NCI-H446 treated with DMSO at 0.1 percent for 48 hours (cell line): ENCODE measurements around the gene INSC.
A peak's percentile ranks its signal among the peaks of the same experiment; 100 is the strongest.

Experiments used
- DNase-seq: peaks from one replicate; lab custom pipeline; 2025; lab: John Stamatoyannopoulos, UW

The INSC gene

DNA sequence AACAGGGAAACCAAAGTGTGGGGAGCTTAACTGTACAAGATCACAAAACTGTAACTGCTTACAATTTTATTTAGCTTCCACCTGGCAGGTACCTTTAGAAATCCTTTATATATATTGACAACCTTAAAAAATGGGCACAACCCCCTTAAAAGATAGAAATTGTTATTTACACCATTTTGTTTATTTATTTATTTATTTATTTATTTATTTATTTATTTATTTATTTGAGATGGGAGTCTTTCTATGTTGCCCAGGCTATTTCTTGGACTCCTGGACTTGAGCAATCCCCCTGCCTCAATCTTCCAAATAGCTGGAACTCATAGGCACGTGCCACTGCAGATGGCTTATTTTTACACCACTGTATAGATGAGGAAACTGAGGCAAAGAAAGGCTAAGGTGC lies 74.5 kb downstream of the INSC start:
- no peak for DNase-seq

DNA sequence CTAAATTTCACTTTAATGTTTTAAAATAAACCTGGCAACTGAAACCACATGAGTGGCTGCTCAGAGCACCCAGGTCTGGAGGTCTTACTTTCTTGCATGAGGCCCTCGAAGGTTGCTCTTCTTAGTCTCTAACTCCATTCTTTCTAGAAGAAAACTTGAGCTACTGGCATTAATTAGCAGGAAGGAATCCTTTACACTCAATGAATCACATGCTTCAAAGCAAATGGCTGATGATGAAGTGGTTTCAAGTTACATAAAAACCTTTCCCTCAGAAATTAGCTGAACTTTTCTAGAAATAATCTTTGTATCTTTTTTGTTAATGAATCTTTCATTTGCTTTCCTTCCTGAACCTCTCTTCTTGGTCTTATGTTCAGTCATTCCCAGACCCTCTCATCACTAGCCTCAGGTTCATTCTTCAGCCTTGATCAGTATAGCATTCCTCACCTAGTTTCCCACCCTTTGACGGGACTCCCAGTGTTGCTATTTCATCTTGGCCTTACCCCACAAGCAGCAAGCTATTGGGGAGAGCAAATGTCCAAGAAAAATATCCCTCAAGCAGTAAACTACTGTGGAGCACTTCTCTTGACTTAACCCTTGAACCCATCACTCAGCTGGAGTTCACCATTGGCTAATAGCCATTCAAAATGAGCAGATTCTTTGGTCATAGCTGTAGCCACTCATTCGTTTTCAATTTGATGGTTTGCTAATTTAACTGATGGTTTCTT lies 75.1 kb downstream of the INSC start:
- no peak for DNase-seq

DNA sequence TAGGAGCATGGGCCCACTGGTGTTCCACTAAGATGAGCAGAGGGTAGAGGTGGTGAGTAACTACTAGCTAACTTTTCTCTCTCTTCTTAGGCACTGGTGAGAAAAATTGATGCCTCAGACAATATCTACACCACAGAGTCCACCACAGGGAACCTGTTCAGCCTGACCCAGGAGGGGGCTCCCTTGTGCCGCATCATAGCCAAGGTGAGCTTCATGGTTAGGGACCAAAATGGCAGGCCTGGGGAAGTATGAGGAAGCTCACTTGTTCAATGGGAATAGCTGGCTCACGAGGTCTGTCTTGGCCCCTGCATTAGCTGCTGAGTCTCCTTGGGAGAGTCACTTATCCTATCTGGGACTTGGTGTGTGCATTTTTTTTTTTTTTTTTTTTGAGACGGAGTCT lies 75.9 kb downstream of the INSC start:
- no peak for DNase-seq

DNA sequence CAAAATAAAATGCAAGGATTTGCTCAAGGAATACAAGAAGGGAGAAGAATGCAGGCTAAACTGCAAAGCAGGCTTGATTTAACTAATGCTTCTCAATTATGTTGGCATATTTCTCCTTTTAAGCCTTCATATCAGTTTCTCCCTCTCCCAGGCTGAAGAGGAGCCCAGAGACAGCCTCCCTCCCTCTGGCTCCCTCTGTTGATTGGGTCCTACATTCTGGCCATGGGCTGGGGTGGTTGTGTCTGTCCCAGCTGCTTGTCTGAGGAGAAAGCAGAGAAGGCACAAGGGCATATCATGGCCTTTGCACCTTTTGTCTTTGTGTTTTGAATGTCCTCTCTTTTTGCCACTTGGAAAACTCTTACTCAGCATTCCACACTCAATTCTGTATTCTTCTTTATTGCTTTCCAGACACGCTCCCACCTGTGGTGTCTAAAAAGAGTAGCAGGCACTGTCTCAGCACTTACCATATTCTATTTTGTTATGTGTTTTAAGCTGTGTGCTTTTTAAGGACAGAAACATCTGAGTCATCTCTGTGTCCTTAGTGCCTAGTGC lies 77.4 kb downstream of the INSC start:
- no peak for DNase-seq

DNA sequence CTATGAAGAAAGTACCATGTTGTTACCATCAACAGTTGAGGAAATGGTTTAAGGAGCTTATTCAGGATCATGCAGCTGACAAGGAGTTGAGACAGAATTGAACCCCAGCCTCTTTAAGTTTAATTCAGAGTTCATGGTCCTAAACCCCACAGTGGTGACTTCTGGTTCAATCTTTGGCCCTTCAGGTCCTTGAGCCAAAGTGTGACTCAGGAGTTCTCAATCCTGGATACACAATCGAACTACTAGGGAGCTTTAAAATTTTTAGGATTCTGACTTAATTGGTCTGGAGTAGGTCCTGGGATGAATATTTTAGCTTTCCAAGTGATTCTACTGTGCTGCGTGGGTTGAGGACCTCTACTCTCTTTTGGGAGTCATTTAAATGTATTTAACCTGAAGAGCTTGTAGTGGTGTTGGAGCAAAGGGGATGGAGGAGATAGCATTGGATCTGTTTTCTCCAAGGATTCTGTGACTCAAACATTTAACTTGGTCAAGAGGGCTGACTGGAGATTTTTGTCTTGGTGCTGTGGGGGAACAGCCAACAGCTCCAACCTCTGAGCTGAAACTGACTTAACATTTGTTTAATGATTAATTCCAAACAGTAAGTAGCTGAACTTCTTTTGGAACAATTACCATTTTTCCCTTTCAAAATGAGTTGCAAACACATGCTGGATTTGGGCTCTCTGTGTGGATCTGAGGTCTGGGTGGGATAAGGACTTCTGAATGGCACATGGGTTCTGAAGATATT lies 80.1 kb downstream of the INSC start:
- DNase-seq = no peak

DNA sequence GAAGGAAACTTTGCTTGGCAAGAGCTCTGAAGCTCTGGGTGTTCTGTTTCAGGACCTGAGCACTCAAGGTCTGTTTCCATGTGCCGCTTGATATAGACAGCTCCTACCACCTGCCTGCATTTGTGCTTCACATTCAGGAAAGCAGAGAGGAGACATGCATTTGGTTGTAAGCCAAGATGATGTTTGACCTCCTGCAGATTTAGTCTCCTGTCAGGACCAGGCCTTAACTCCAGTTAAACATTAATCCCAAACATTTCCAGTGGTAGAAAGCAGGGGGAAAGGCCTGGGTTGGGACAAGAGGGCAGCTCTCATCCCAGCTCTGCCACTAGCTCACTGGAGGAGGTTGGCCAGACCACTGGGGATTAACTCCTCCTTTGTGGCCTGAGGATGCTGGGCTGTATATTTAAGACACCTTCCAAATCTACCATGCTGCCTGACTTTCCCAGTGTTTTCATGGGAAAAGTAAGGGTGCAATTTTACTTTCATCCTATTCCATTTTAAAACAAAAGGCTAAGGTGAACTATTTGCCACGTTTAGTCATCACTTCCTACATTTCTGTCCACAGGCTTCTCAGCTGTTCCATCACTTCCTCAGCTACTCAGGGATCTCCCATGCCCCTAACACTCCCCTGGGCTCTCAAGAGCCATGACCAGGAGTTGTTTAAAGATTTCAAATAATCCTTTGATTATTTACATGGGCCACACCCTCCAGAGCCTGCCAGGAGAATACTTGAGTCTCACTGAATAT lies 80.9 kb downstream of the INSC start:
- DNase-seq = no peak

DNA sequence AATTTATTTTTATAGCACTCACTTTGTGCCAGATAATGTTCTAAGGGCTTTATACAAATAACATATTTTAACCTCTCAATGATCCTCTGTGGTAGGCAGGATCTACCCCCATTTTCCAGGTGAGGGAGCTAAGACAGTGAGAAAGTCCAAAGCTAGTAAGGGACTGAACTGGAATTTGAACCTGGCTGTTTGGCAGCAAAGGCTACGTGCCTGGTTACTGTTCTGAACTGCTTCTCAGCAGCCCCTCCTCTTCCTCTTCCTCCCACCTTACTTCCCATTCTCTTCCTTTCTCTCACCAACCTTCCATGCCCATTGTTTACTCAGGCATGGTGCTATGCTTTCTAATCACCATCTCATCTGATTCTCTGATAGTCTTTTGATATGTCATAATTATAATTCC lies 82.0 kb downstream of the INSC start:
- DNase-seq = no peak

DNA sequence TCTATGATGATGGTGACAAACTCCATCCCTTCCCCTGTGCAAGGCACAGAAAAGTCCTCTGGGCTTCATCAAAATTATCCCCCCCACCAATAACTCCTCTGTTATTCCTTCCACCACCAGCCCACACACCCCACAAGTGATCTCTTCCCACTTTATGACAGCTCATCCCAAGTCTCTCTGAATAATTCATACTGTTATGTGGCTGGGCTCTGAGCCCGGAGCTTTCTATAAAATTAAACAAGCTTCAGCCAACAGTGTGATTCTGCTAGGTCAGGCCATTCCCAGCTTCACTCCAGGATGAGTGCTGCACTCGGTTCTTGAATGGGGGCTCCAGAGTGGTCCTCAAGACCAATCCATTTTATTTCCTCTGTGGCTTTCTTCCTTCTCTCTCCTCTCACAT lies 83.0 kb downstream of the INSC start:
- DNase-seq = peak; percentile 25

DNA sequence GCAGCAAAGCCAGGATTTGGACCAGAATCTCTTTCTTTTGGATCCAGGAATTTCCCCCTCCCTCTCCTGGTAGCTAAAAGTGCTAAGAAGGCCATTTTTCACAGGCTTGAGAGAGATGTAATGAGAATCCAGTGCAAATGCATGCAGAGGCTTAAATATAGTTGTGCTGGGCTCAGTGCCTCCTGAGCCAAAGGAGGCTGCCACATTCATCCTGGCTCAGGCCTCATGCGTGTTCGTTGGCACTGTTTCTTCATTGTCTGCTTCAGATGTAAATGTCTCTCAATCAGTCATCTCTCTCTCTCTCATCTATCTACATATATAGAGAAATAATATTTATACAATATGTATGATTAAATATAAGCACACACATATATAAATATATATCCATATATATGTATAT lies 83.6 kb downstream of the INSC start:
- peak; percentile 73 for DNase-seq

DNA sequence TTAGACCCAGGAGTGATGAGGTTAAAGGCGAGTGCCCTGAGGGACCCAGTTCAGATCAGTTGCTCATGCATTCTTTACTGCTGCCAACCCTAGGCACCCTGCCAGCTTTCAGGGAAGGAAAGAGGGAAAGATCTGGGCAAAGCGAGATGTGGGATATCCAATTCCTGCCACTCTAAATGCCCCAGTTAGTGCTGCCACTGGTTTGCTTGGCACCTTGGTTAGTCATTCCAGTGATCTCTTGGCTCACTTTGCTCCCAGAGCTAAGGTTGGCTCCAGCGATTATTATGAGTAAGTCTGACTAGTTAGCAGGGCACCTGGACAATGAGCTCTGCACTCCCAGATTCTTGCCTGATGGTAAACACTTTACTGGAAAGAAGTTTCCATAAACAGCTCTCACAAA lies 85.0 kb downstream of the INSC start:
- DNase-seq = peak; percentile 68

DNA sequence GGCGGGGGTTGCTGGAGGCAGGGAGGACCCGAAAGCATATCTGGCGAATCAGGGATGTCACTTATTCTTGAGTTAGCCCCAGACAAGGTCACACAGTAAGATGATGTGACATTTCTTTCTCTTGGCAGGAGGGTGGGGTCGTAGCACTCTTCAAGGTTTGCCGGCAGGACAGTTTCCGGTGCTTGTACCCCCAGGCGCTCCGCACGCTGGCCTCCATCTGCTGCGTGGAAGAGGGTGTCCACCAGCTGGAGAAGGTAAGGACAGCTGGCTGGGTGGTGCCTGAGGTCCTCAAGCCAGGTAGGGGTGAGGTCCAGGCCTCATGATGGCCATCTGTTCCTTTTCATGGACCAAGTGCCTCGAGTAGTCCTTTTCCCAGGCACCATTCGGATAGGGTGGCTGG lies 86.0 kb downstream of the INSC start:
- DNase-seq = no peak

DNA sequence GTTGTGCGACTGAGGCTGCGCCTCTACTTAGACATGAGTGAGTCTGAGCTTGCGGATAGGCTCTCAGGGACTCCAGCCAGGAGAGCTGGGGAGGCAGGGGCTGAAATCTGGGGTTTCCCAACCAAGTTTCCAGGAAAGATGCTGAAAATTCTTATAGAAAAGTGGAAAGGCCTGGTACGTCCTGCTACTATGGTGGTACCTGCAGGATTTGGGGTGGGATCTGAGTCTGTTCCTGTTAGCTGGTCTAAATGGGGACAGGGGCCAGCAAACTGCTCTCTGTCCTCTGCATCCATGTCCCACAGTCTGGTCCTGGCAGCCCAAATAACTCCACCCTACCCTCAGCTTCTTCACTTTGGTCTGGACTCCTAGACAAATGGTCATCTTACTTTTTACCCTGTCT lies 86.9 kb downstream of the INSC start:
- DNase-seq = no peak

DNA sequence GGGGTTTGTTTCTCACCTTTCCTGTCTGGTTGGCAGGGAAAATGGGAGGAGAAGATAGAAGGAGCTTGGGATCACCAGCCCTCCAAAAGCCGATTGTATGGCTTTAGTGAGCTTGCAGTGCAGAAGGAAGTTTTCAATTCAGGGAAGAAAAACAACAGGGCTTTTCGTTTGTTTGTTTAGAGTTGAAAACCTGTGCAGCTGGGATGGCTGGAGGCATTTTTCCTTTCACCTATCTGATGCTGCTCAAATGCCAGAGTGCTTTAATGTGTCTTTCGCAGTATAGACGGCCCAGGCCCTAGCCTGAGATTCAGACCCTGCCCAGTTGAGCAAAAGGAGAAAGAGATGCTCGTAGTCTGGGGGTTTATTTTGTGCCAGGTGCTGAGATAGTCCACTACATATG lies 87.9 kb downstream of the INSC start:
- DNase-seq = no peak

DNA sequence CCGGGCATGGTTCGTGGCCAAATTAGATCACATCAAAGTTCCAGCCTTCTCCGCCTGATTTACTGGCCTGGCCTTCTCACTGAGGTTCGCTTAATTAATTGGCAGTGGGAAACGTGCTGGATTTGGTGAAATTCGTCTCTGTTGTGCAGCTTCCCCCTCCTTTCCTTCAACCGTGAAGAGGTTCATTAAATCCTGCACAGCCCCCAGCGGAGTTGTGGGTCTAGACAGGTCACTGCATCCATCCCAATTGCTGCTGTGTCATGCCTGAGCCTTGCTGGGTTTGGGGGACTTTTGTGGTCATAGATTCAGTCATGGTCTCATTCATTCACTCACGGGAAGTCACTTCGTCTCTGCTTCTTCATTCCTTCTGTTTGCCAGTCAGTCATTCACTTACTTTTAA lies 90.0 kb downstream of the INSC start:
- no peak for DNase-seq

DNA sequence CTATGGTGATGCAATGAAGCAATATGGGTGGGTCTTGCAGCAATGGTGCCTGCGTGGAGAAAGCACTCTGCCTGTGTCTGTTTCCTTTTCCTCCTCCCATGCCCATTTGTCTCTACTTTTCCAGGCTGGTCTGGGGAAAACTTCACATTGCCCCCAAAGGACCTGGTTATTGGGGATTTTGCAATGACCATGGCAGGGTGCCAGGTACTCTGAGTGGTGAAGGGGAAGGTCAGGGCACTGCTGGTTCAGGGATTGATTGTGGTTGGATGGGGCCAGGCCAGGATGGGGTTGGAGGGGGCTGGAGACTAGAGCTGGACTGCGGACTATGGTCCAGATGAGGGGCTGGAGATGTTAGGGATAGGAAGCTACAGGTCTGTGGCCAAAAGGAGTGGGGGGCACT lies 92.1 kb downstream of the INSC start:
- DNase-seq = no peak

DNA sequence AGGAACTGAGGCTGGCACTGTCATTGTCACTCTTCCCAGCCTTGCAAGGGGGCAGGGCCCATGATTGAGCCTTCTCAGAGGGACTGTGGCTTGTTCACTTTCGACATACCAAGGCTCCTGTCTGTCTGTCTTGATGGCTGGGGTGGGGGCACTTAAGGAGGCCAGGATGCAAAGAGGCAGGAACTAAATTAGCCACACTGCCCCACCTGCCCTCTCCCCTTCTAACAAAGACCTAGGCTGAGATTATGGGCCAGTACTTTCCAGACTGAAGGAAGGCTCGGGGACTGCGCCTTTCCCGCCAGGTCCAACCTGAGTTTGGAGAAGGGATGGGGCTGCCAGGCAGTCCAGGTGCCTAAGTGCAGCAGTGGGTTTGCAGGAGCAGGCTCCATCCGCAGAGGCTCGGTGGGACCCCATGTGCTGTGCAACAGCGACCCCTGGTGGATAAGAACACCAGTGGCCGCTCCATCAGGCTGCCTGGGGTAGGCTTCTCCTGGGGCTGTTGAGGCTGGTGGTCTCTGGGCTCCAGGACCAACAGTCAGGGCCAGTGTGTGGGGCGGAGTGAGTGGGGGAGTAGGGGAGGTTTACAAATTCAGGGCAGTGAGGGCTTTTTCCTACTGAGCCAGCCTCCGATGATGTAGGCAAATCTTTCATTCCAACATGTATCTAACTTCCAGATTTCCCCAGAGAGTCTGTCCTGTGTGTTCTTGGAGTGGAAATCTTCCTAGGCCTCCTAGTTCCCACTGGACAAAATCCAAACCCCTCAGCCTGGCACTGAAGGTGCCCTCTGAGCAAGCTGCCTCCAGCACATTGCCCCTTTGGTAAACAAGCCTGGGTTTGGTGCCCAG lies 93.9 kb downstream of the INSC start:
- peak; percentile 33 for DNase-seq

DNA sequence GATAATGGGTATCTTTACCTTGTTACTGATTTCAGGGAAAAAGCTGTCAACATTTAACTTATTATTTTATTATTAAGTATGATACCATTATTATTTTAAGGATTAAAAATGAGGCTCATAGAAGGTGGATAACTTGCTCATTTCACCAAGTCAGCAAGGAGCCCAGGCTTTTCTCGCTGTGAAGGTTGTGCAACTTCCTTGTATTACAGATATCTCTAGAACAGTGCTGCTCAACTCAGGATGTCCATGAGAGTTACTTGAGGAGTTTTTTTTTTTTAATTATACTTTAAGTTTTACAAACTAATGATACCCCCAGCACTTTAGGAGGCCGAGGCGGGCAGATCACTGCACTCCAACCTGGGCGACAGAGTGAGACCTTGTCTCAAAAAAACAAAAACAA lies 98.2 kb downstream of the INSC start:
- no peak for DNase-seq

DNA sequence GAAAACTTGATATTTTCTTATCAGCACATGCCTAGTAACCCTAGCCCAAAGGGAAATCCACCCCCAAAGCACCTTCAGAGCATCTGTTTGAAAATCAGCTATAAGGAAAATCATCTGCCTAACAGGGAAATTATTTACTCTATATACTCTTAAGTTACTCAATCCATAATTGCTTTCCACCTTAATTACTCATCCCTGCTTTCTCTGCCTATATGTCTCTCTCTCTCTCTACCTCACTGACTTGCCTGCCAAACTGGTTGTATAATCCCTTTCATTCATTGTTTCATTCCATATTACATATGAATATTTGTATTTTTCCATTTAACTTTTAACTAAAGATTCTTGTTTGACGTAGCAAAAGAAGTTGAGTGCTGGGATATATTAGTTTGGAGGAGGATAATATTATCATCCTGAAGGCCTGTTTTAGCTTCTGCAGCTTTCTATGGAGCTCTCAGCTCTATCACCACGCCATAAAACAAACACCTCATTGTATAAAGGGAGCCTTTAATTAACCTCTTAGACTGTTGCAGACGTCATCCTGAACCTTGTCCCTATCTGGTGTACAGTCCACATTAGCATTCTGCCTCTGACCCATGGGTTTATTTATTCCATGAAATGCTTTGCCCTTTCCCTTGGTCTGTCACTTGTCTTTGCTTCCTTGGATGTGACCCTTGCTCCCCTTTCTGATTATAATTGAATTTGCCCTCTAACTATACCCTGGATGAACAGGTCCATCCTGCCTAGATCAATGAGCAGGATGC lies 98.9 kb downstream of the INSC start:
- DNase-seq = no peak

DNA sequence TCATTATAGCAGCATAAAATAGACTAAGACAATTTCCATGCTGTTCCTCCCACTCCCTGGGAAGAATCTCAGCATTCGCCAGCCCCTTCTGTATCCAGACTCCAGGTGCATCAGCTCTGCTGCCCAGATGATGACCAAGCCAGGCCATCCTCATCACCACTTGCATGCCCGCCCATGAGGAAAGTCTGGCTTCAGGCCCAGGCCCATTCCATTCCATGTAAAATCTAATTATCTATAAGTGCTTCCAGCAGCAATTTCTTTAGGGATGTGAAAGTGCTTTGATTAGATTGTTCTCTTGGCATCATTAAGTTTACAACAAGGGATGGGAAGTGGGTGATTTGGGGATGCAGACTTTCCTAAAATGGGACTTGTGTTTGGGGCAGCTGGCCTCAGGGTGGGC lies 100.3 kb downstream of the INSC start:
- DNase-seq = no peak

DNA sequence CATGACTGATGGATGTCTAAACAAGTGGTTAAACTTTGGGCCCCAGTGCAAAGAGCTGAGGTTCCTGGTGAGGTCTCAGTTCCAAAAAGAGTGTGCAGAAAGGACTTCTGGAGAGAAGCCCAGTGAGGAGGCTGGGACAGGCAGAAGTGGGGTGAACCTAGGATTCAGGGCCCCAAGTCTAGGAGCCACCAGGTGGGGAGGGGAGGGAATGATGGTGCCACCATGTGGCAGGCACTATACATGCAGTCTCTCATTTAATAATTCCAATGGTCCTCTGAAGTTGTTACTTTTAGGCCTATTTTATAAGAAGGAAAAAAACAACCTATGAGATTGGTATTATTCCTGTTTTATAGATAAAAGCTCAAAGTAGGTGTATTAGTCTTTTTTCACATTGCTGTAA lies 102.0 kb downstream of the INSC start:
- no peak for DNase-seq

DNA sequence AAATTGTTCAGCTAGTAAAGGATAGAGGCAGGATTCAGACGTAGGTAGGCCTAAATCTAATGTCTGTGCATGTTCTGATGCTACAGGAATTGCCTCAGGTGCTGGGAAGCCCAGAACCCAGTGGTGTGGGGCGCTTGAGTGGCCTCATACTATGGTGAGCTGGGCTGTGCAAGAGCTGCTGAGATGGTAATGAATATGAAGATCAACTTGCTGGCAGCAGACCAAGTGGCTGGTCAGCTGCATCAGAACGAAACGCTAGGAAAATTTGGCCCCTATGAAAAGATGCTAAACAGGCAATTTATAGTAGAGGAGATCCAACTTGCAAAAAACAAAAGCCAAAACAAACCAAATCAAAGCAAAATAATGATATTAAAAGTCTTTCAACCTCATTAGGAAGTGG lies 102.7 kb downstream of the INSC start:
- DNase-seq = peak; percentile 8
